Liver (tissue), 9 donors: ENCODE measurements around the gene POMGNT1. TPM values are rescaled to one million over a fixed set of nuclear protein-coding genes. Genes with fewer than 3 reads are reported as not detected.

ENCODE experiments used
- DNase-seq: peaks from one replicate; pipeline ENCODE4 v3.0.0-alpha.2; 2017; ENCODE audit warnings: low spot score
- H3K27ac ChIP-seq, 2 donors: one replicate each; pipeline ENCODE4 v1.7.0; 2013; ENCODE audit warnings: inconsistent platforms in 2 of 2, low read length in 2 of 2, control low read depth in 1 of 2, low read depth in 1 of 2, mild to moderate bottlenecking in 1 of 2
- H3K27me3 ChIP-seq, 4 donors: one replicate each; pipeline versions ENCODE4 v1.6.1 to v1.7.0; 2013; ENCODE audit warnings: low read length in 3 of 4, inconsistent platforms in 1 of 4, mild to moderate bottlenecking in 1 of 4, moderate library complexity in 1 of 4; ENCODE audit not compliant: control insufficient read depth in 4 of 4, insufficient read depth in 4 of 4
- H3K36me3 ChIP-seq, 4 donors: one replicate each; pipeline versions ENCODE4 v1.6.1 to v1.7.0; 2013; ENCODE audit warnings: low read length in 3 of 4, mild to moderate bottlenecking in 3 of 4, low read depth in 1 of 4, moderate library complexity in 1 of 4; ENCODE audit not compliant: control insufficient read depth in 4 of 4, insufficient read depth in 3 of 4
- H3K4me1 ChIP-seq, 4 donors: one replicate each; pipeline versions ENCODE4 v1.6.1 to v1.7.0; 2013; ENCODE audit warnings: low read length in 3 of 4, mild to moderate bottlenecking in 3 of 4, moderate library complexity in 1 of 4; ENCODE audit not compliant: control insufficient read depth in 4 of 4, insufficient read depth in 4 of 4
- H3K4me3 ChIP-seq, 3 donors: one replicate each; pipeline versions ENCODE4 v1.6.1 to v1.7.0; 2013; ENCODE audit warnings: low read length in 3 of 3, control low read depth in 1 of 3, low read depth in 1 of 3, mild to moderate bottlenecking in 1 of 3
- H3K9ac ChIP-seq, 2 donors: one replicate each; pipeline ENCODE4 v1.7.0; 2013; ENCODE audit warnings: low read length in 2 of 2, mild to moderate bottlenecking in 2 of 2, moderate library complexity in 2 of 2, control low read depth in 1 of 2, low read depth in 1 of 2
- H3K9me3 ChIP-seq, 4 donors: one replicate each; pipeline versions ENCODE4 v1.6.1 to v1.7.0; 2013; ENCODE audit warnings: low read length in 3 of 4; ENCODE audit not compliant: control insufficient read depth in 4 of 4
- ATF3 ChIP-seq: IDR thresholded peaks from 2 replicates; pipeline ENCODE4 v1.6.1; 2016; ENCODE audit warnings: antibody characterized with exemption
- EGR1 ChIP-seq, 2 donors: IDR thresholded peaks; 2 replicates each; pipeline ENCODE4 v1.6.1; 2016 to 2018; ENCODE audit warnings: antibody characterized with exemption in 2 of 2, low read depth in 2 of 2
- FOXA1 ChIP-seq: IDR thresholded peaks from 2 replicates; pipeline ENCODE4 v1.6.1; 2016; ENCODE audit warnings: antibody characterized with exemption
- FOXA2 ChIP-seq: IDR thresholded peaks from 2 replicates; pipeline ENCODE4 v1.6.1; 2016; ENCODE audit warnings: antibody characterized with exemption
- GABPA ChIP-seq, 2 donors: IDR thresholded peaks in 1 of 2; conservative IDR thresholded peaks in 1 of 2; 2 replicates each; pipeline ENCODE4 v1.6.1; 2016; ENCODE audit warnings: antibody characterized with exemption in 2 of 2, mild to moderate bottlenecking in 1 of 2, moderate library complexity in 1 of 2
- HNF4A ChIP-seq, 2 donors: conservative IDR thresholded peaks; 2 replicates each; pipeline ENCODE4 v1.6.1; 2016; ENCODE audit warnings: antibody characterized with exemption in 2 of 2, mild to moderate bottlenecking in 2 of 2
- HNF4G ChIP-seq: IDR thresholded peaks from 2 replicates; pipeline ENCODE4 v1.6.1; 2016; ENCODE audit warnings: antibody characterized with exemption
- JUND ChIP-seq, 2 donors: IDR thresholded peaks; 2 replicates each; pipeline ENCODE4 v1.6.1; 2016; ENCODE audit warnings: antibody characterized with exemption in 2 of 2
- NR2F2 ChIP-seq: IDR thresholded peaks from 2 replicates; pipeline ENCODE4 v1.6.1; 2016; ENCODE audit warnings: antibody characterized with exemption
- RXRA ChIP-seq, 2 donors: IDR thresholded peaks; 2 replicates each; pipeline ENCODE4 v1.6.1; 2017 to 2018; ENCODE audit warnings: antibody characterized with exemption in 2 of 2, mild to moderate bottlenecking in 1 of 2
- SP1 ChIP-seq: IDR thresholded peaks from 2 replicates; pipeline ENCODE4 v1.6.1; 2018; ENCODE audit warnings: antibody characterized with exemption, mild to moderate bottlenecking
- TAF1 ChIP-seq: conservative IDR thresholded peaks from 2 replicates; pipeline ENCODE4 v1.6.1; 2016; ENCODE audit warnings: antibody characterized with exemption, mild to moderate bottlenecking
- YY1 ChIP-seq: IDR thresholded peaks from 2 replicates; pipeline ENCODE4 v1.6.1; 2016; ENCODE audit warnings: antibody characterized with exemption, mild to moderate bottlenecking
- ZBTB33 ChIP-seq: IDR thresholded peaks from 2 replicates; pipeline ENCODE4 v1.6.1; 2016; ENCODE audit warnings: antibody characterized with exemption
- WGBS: extraction: QIAGEN DNeasy Blood & Tissue Kit; methylation state at CpG from one replicate; pipeline ENCODE4 v1.1.7; 2013; 5-methylcytosine and 5-hydroxymethylcytosine counted together
- polyA plus RNA-seq, 2 donors: library from polyadenylated mRNA; stranded (reverse) in 1 of 2; unstranded in 1 of 2; fragments of 200-250 nt in 1 of 2; fragments of >200 nt in 1 of 2; fragmentation: Nextera tagmentation in 1 of 2; extraction: Ambion mirVana in 1 of 2; gene quantifications; one replicate each; pipeline versions ENCODE4 v1.2.1 to v1.2.3, GENCODE V29; 2013 to 2015
- total RNA-seq, 2 donors: library from RNA; depleted of rRNA; stranded (reverse); fragments of >200 nt; gene quantifications; one replicate each; pipeline ENCODE4 v1.2.3, GENCODE V29; 2014
- TF ChIP-seq, protein P1 (sequence below): IDR thresholded peaks from 2 replicates; pipeline ENCODE4 v1.6.1; 2016; ENCODE audit warnings: antibody characterized with exemption, mild to moderate bottlenecking
- TF ChIP-seq, protein P2 (sequence below): fragments of 150-350 bp; IDR thresholded peaks from 2 replicates; pipeline ENCODE4 v1.5.1; 2017; ENCODE audit warnings: improper control_type of control experiment, low read depth, low read length; ENCODE audit not compliant: missing input control
- TF ChIP-seq, protein P3 (sequence below): IDR thresholded peaks from 2 replicates; pipeline ENCODE4 v1.6.1; 2016; ENCODE audit warnings: antibody characterized with exemption
- donor health status: healthy.
- donor health status: healthy.
- donor health status: healthy.
- donor health status: healthy.
- donor health status: healthy.

POMGNT1 gene
- total and polyA plus RNA-seq, 4 donors, result 10.3 to 32.0 (median 31.0) TPM

GRCh38 chr1:46211051-46211450 is 12.8 kb upstream of the POMGNT1 start:
- Histone ChIP-seq H3K9ac (no peak overlapping the region), H3K4me3 (no peak overlapping the region), H3K27ac (no peak overlapping the region), H3K36me3 (no peaks in the 10 kb centered on the region), H3K9me3 (no peaks in the 10 kb centered on the region), H3K27me3 (no peaks in the 10 kb centered on the region), H3K4me1 (no peaks in the 10 kb centered on the region)
- TF ChIP-seq RXRA (IDR thresholded peaks at IDR 0.05) (no peak), SP1 (no peak), HNF4G (no peak), HNF4A (conservative IDR thresholded peaks at IDR 0.05) (no peak), YY1 (no peak), NR2F2 (no peak)
- TF ChIP-seq, protein P1, sequence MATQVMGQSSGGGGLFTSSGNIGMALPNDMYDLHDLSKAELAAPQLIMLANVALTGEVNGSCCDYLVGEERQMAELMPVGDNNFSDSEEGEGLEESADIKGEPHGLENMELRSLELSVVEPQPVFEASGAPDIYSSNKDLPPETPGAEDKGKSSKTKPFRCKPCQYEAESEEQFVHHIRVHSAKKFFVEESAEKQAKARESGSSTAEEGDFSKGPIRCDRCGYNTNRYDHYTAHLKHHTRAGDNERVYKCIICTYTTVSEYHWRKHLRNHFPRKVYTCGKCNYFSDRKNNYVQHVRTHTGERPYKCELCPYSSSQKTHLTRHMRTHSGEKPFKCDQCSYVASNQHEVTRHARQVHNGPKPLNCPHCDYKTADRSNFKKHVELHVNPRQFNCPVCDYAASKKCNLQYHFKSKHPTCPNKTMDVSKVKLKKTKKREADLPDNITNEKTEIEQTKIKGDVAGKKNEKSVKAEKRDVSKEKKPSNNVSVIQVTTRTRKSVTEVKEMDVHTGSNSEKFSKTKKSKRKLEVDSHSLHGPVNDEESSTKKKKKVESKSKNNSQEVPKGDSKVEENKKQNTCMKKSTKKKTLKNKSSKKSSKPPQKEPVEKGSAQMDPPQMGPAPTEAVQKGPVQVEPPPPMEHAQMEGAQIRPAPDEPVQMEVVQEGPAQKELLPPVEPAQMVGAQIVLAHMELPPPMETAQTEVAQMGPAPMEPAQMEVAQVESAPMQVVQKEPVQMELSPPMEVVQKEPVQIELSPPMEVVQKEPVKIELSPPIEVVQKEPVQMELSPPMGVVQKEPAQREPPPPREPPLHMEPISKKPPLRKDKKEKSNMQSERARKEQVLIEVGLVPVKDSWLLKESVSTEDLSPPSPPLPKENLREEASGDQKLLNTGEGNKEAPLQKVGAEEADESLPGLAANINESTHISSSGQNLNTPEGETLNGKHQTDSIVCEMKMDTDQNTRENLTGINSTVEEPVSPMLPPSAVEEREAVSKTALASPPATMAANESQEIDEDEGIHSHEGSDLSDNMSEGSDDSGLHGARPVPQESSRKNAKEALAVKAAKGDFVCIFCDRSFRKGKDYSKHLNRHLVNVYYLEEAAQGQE, result no peak
- TF ChIP-seq, protein P2, sequence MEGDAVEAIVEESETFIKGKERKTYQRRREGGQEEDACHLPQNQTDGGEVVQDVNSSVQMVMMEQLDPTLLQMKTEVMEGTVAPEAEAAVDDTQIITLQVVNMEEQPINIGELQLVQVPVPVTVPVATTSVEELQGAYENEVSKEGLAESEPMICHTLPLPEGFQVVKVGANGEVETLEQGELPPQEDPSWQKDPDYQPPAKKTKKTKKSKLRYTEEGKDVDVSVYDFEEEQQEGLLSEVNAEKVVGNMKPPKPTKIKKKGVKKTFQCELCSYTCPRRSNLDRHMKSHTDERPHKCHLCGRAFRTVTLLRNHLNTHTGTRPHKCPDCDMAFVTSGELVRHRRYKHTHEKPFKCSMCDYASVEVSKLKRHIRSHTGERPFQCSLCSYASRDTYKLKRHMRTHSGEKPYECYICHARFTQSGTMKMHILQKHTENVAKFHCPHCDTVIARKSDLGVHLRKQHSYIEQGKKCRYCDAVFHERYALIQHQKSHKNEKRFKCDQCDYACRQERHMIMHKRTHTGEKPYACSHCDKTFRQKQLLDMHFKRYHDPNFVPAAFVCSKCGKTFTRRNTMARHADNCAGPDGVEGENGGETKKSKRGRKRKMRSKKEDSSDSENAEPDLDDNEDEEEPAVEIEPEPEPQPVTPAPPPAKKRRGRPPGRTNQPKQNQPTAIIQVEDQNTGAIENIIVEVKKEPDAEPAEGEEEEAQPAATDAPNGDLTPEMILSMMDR, result no peak
- no peak for DNase-seq
- 74% methylated on average over 2 of the region's 2 CpGs for WGBS

- H3K27ac ChIP-seq, result no peak overlapping the region
- TF ChIP-seq ZBTB33, result no peak
- TF ChIP-seq FOXA2, result no peak
- no peak for TF ChIP-seq RXRA (IDR thresholded peaks at IDR 0.05)
- 96% methylated on average over 3 of the region's 3 CpGs for WGBS
- no peak overlapping the region for H3K4me3 ChIP-seq
- no peaks in the 10 kb centered on the region for H3K9me3 ChIP-seq
- DNase-seq, result no peak
- no peak overlapping the region for H3K9ac ChIP-seq
- no peaks in the 10 kb centered on the region for H3K36me3 ChIP-seq
- no peaks in the 10 kb centered on the region for H3K27me3 ChIP-seq
- H3K4me1 ChIP-seq, result no peaks in the 10 kb centered on the region
These were observed 12.3 kb upstream of the POMGNT1 start for GRCh38 chr1:46210561-46210960.

- WGBS, result 95% methylated on average over 2 of the region's 2 CpGs
- TF ChIP-seq, protein P2, result no peak
- no peak for TF ChIP-seq FOXA1
- TF ChIP-seq TAF1, result no peak
- no peak for TF ChIP-seq NR2F2
- no peak for TF ChIP-seq HNF4G
- TF ChIP-seq YY1, result no peak
- TF ChIP-seq ATF3, result no peak
- no peak for TF ChIP-seq GABPA (IDR thresholded peaks at IDR 0.05 in 1 of 2, conservative IDR thresholded peaks at IDR 0.05 in 1 of 2)
- TF ChIP-seq JUND (IDR thresholded peaks at IDR 0.05), result no peak
- TF ChIP-seq, protein P3, sequence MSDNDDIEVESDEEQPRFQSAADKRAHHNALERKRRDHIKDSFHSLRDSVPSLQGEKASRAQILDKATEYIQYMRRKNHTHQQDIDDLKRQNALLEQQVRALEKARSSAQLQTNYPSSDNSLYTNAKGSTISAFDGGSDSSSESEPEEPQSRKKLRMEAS, result no peak
- TF ChIP-seq SP1, result no peak
- TF ChIP-seq RXRA (IDR thresholded peaks at IDR 0.05), result no peak
- TF ChIP-seq FOXA2, result no peak
- no peak for TF ChIP-seq EGR1 (IDR thresholded peaks at IDR 0.05; ENCODE audit: low read depth in 2 of 2)
These were observed 8.2 kb upstream of the POMGNT1 start for GRCh38 chr1:46206399-46206798.

More at GRCh38 chr1:46206399-46206798, 8.2 kb upstream of the POMGNT1 start:
- no peak overlapping the region for H3K27ac ChIP-seq
- H3K4me1 ChIP-seq, result peaks cover 0 to 10% (median 7%) of the 10 kb centered on the region in 4 donors
- H3K27me3 ChIP-seq, result no peaks in the 10 kb centered on the region
- H3K9ac ChIP-seq, result no peak overlapping the region
- no peak overlapping the region for H3K4me3 ChIP-seq
- H3K9me3 ChIP-seq, result no peaks in the 10 kb centered on the region
- H3K36me3 ChIP-seq, result no peaks in the 10 kb centered on the region
- no peak for DNase-seq
